IMR-90 (cell line): ENCODE results near the gene CAMKMT. TPM values are rescaled to one million over a fixed set of nuclear protein-coding genes. Genes with fewer than 3 reads are reported as not detected.

ENCODE experiments used
- ATAC-seq: fragments of 200-7000 bp; cut with Tn5 transposase; 2 replicates; pipeline ENCODE4 v1.9.1; 2020; ENCODE audit warnings: low read depth, mild to moderate bottlenecking, moderate library complexity
- BruUV-seq: library from RNA; stranded (reverse); fragments of 400-500 nt; replicated peaks from 2 replicates; lab custom pipeline; 2021; lab: Mats Ljungman, UMichigan
- CTCF ChIA-PET: fragments of 300-600 bp; formaldehyde crosslinking; extraction: SDS; loops from one replicate; lab custom pipeline; 2021; ENCODE audit warnings: antibody characterized with exemption; lab: Yijun Ruan, JAX
- POLR2A ChIA-PET: fragments of 300-600 bp; sonication (Branson Sonifier 250); formaldehyde crosslinking; loops from one replicate; lab custom pipeline; 2022; ENCODE audit warnings: antibody characterized with exemption; ENCODE audit not compliant: unreplicated experiment; lab: Charles Lee
- DNase-seq: peaks from one replicate; pipeline ENCODE4 v3.0.0; 2013
- H2AFZ ChIP-seq: replicated peaks from 2 replicates; pipeline ENCODE3; 2013; ENCODE audit warnings: low read length, mild to moderate bottlenecking; ENCODE audit not compliant: poor library complexity
- H2AK5ac ChIP-seq: 2 replicates; pipeline ENCODE4 v1.6.1; 2013; ENCODE audit warnings: low read depth, low read length, inconsistent platforms
- H2AK9ac ChIP-seq: replicated peaks from 2 replicates; pipeline ENCODE3; 2013; ENCODE audit warnings: mild to moderate bottlenecking, low read depth, low read length, moderate library complexity; ENCODE audit not compliant: poor library complexity
- H2BK120ac ChIP-seq: 2 replicates; pipeline ENCODE4 v1.6.1; 2013; ENCODE audit warnings: low read depth, low read length, inconsistent platforms
- H2BK15ac ChIP-seq: 3 replicates; pipeline ENCODE4 v1.6.1; 2013; ENCODE audit warnings: low read depth, low read length, inconsistent platforms
- H2BK20ac ChIP-seq: 2 replicates; pipeline ENCODE4 v1.6.1; 2013; ENCODE audit warnings: low read depth, mild to moderate bottlenecking, inconsistent platforms, low read length, moderate library complexity
- H2BK5ac ChIP-seq: 2 replicates; pipeline ENCODE4 v1.6.1; 2013; ENCODE audit warnings: mild to moderate bottlenecking, low read depth, low read length, inconsistent platforms; ENCODE audit not compliant: poor library complexity, severe bottlenecking
- H3K14ac ChIP-seq: replicated peaks from 2 replicates; pipeline ENCODE4 v1.6.1; 2013; ENCODE audit warnings: low read depth, low read length, inconsistent platforms
- H3K18ac ChIP-seq: 2 replicates; pipeline ENCODE4 v1.6.1; 2013; ENCODE audit warnings: low read depth, low read length, control low read depth
- H3K23ac ChIP-seq: 2 replicates; pipeline ENCODE4 v1.6.1; 2013; ENCODE audit warnings: low read depth, low read length, inconsistent platforms
- H3K27ac ChIP-seq: 2 replicates; pipeline ENCODE4 v1.5.1; 2013; ENCODE audit warnings: mild to moderate bottlenecking, control low read depth, low read length; ENCODE audit not compliant: insufficient read depth
- H3K27me3 ChIP-seq: 2 replicates; pipeline ENCODE4 v1.6.1; 2013; ENCODE audit warnings: low read length; ENCODE audit not compliant: control insufficient read depth, insufficient read depth
- H3K36me3 ChIP-seq: 2 replicates; pipeline ENCODE4 v1.6.1; 2013; ENCODE audit warnings: low read length, mixed read lengths; ENCODE audit not compliant: control insufficient read depth, insufficient read depth
- H3K4ac ChIP-seq: 2 replicates; pipeline ENCODE4 v1.6.1; 2013; ENCODE audit warnings: low read depth, low read length, inconsistent platforms
- H3K4me1 ChIP-seq: 2 replicates; pipeline ENCODE4 v1.6.1; 2013; ENCODE audit warnings: low read length, mixed read lengths; ENCODE audit not compliant: control insufficient read depth, insufficient read depth
- H3K4me2 ChIP-seq: 2 replicates; pipeline ENCODE4 v1.6.1; 2013; ENCODE audit warnings: low read depth, mild to moderate bottlenecking, control low read depth, low read length, moderate library complexity
- H3K4me3 ChIP-seq: 2 replicates; pipeline ENCODE4 v1.5.1; 2013; ENCODE audit warnings: low read depth, mild to moderate bottlenecking, control low read depth, low read length, moderate library complexity; ENCODE audit not compliant: insufficient read depth
- H3K56ac ChIP-seq: 2 replicates; pipeline ENCODE4 v1.6.1; 2013; ENCODE audit warnings: low read length, inconsistent platforms; ENCODE audit not compliant: insufficient read depth; ENCODE audit errors: extremely low read depth
- H3K79me1 ChIP-seq, 2 experiments: 2 replicates each; pipeline ENCODE4 v1.6.1; 2013; ENCODE audit warnings: low read length in 2 of 2, inconsistent platforms in 1 of 2, low read depth in 1 of 2
- H3K9ac ChIP-seq: 2 replicates; pipeline ENCODE4 v1.6.1; 2013; ENCODE audit warnings: low read depth, low read length, control low read depth
- H3K9me1 ChIP-seq: 2 replicates; pipeline ENCODE4 v1.6.1; 2013; ENCODE audit warnings: low read length, inconsistent platforms; ENCODE audit not compliant: insufficient read depth
- H3K9me3 ChIP-seq: 2 replicates; pipeline ENCODE4 v1.6.1; 2013; ENCODE audit warnings: low read length; ENCODE audit not compliant: control insufficient read depth, insufficient read depth
- H4K20me1 ChIP-seq: 2 replicates; pipeline ENCODE4 v1.6.1; 2013; ENCODE audit warnings: low read length, inconsistent platforms; ENCODE audit not compliant: insufficient read depth
- H4K5ac ChIP-seq: 2 replicates; pipeline ENCODE4 v1.6.1; 2013; ENCODE audit warnings: mild to moderate bottlenecking, low read depth, low read length, control low read depth
- H4K8ac ChIP-seq, 2 experiments: 2 replicates each; pipeline ENCODE4 v1.6.1; 2013; ENCODE audit warnings: low read depth in 2 of 2, low read length in 2 of 2, control low read depth in 1 of 2, inconsistent platforms in 1 of 2
- H4K91ac ChIP-seq: 2 replicates; pipeline ENCODE4 v1.6.1; 2013; ENCODE audit warnings: low read depth, low read length, inconsistent platforms; ENCODE audit not compliant: insufficient read depth
- BHLHE40 ChIP-seq: fragments of 150-350 bp; IDR thresholded peaks from 2 replicates; pipeline ENCODE4 v1.6.1; 2016; ENCODE audit warnings: mild to moderate bottlenecking, low read depth, low read length
- CEBPB ChIP-seq: IDR thresholded peaks from 2 replicates; pipeline ENCODE4 v1.6.1; 2012; ENCODE audit warnings: low read depth, low read length, improper control_type of control experiment
- ELK1 ChIP-seq: fragments of 150-350 bp; IDR thresholded peaks from 2 replicates; pipeline ENCODE4 v1.6.1; 2016; ENCODE audit warnings: low read depth, mild to moderate bottlenecking, low read length, moderate library complexity, borderline replicate concordance
- FOS ChIP-seq: fragments of 150-350 bp; IDR thresholded peaks from 2 replicates; pipeline ENCODE4 v1.6.1; 2016; ENCODE audit warnings: low read depth, low read length
- MAFK ChIP-seq: IDR thresholded peaks from 2 replicates; pipeline ENCODE4 v1.6.1; 2012; ENCODE audit warnings: low read depth, low read length, improper control_type of control experiment
- MAZ ChIP-seq: IDR thresholded peaks from 2 replicates; pipeline ENCODE4 v1.6.1; 2012; ENCODE audit warnings: low read depth, mild to moderate bottlenecking, low read length, improper control_type of control experiment, moderate library complexity, borderline replicate concordance
- MXI1 ChIP-seq: IDR thresholded peaks from 2 replicates; pipeline ENCODE4 v1.6.1; 2012; ENCODE audit warnings: low read depth, mild to moderate bottlenecking, low read length, moderate library complexity, borderline replicate concordance
- POLR2A ChIP-seq: IDR thresholded peaks from 2 replicates; pipeline ENCODE4 v1.6.1; 2012; ENCODE audit warnings: mild to moderate bottlenecking, low read depth, low read length
- RAD21 ChIP-seq: IDR thresholded peaks from 2 replicates; pipeline ENCODE4 v1.6.1; 2012; ENCODE audit warnings: low read length, improper control_type of control experiment
- RCOR1 ChIP-seq: IDR thresholded peaks from 2 replicates; pipeline ENCODE4 v1.6.1; 2012; ENCODE audit warnings: mild to moderate bottlenecking, low read length, improper control_type of control experiment; ENCODE audit not compliant: insufficient replicate concordance
- RFX5 ChIP-seq: IDR thresholded peaks from 2 replicates; pipeline ENCODE4 v1.8.0; 2012; ENCODE audit warnings: low read depth, mild to moderate bottlenecking, low read length, moderate library complexity
- SMC3 ChIP-seq: fragments of 150-350 bp; IDR thresholded peaks from 2 replicates; pipeline ENCODE4 v1.6.1; 2016; ENCODE audit warnings: low read depth, mild to moderate bottlenecking, antibody characterized with exemption, low read length, moderate library complexity
- USF2 ChIP-seq: fragments of 150-350 bp; IDR thresholded peaks from 2 replicates; pipeline ENCODE4 v1.6.1; 2017; ENCODE audit warnings: mild to moderate bottlenecking, antibody characterized with exemption, low read length, low read depth
- WGBS, 2 experiments: methylation state at CpG; one replicate each; pipeline versions ENCODE4 v1.1.5 to v1.1.7; 2013; ENCODE audit warnings: missing lambda C conversion rate in 2 of 2; ENCODE audit not compliant: insufficient read length in 1 of 2; ENCODE audit errors: extremely low coverage in 2 of 2; 5-methylcytosine and 5-hydroxymethylcytosine counted together
- dilution Hi-C: fragments of 300-500 bp; cut with HindIII; formaldehyde crosslinking; loops from one replicate; pipeline ENCODE4 v1.14.3; 2018; ENCODE audit warnings: low sequenced_read_pairs; ENCODE audit not compliant: unreplicated experiment
- in situ Hi-C: fragments of 300-500 bp; cut with MboI; formaldehyde crosslinking; loops from 3 replicates; pipeline ENCODE4 v1.14.3; 2019; ENCODE audit warnings: low sequenced_read_pairs, inconsistent platforms, mixed read lengths
- intact Hi-C: fragments of 100-400 bp; cut with micrococcal nuclease; formaldehyde crosslinking; loops from 2 replicates; pipeline ENCODE4 v1.10.0; 2022
- polyA plus RNA-seq, 3 experiments: library from polyadenylated mRNA; depleted of rRNA; stranded (reverse); fragments of >200 nt; gene quantifications; 2 replicates each; pipeline ENCODE4 v1.2.3, GENCODE V29; 2012; ENCODE audit warnings: low replicate concordance in 1 of 3
- total RNA-seq: library from RNA; depleted of rRNA; stranded (reverse); fragments of >200 nt; gene quantifications from 2 replicates; pipeline ENCODE4 v1.2.3, GENCODE V29; 2012
- TF ChIP-seq, protein P1 (sequence below): conservative IDR thresholded peaks from 2 replicates; pipeline ENCODE4 v1.5.1; 2012; ENCODE audit warnings: mild to moderate bottlenecking, low read depth, low read length, improper control_type of control experiment

The CAMKMT gene
- total and polyA plus RNA-seq, 2 of the 4 experiments (the other 2 are of a cell fraction): 4.4 to 6.8 TPM

GRCh38 chr2:44388877-44389276 is 27.1 kb downstream of the CAMKMT start:
- no CpG with 5 or more reads among the region's 4 CpGs for WGBS, 2 experiments
- H3K23ac ChIP-seq: no peak overlapping the region
- no peak overlapping the region for H3K27ac ChIP-seq

More at GRCh38 chr2:44388877-44389276, 27.1 kb downstream of the CAMKMT start:
- no peak overlapping the region for H2BK5ac ChIP-seq
- no peak overlapping the region for H3K14ac ChIP-seq
- H3K9ac ChIP-seq: no peak overlapping the region
- no peak overlapping the region for H2AFZ ChIP-seq
- no peak overlapping the region for H2BK120ac ChIP-seq
- H4K8ac ChIP-seq: no peak overlapping the region
- H3K36me3 ChIP-seq: no peaks in the 10 kb centered on the region
- H3K4me1 ChIP-seq: no peaks in the 10 kb centered on the region
- no peak for DNase-seq
- no peaks in the 10 kb centered on the region for H3K27me3 ChIP-seq
- intact Hi-C loops (loop anchor here (5.0 kb wide), 1 partner anchor 302 kb away; no protein-coding TSS in a partner anchor), dilution Hi-C loops (no loop called here), in situ Hi-C loops (no loop called here)
- ChIA-PET CTCF (interaction anchor here (1.5 kb wide), 1 partner anchor 9 kb away, joined by 3 read pairs; no protein-coding TSS in a partner anchor), POLR2A (no interaction called here)
- no peak overlapping the region for H2AK9ac ChIP-seq
- no peak overlapping the region for H4K91ac ChIP-seq
- no peaks in the 10 kb centered on the region for H4K20me1 ChIP-seq
- H2BK20ac ChIP-seq: no peak overlapping the region
- BruUV-seq: no TSS peak
- TF ChIP-seq CEBPB: no peak
- TF ChIP-seq MAFK: no peak
- no peak for TF ChIP-seq USF2
- TF ChIP-seq, protein P1, sequence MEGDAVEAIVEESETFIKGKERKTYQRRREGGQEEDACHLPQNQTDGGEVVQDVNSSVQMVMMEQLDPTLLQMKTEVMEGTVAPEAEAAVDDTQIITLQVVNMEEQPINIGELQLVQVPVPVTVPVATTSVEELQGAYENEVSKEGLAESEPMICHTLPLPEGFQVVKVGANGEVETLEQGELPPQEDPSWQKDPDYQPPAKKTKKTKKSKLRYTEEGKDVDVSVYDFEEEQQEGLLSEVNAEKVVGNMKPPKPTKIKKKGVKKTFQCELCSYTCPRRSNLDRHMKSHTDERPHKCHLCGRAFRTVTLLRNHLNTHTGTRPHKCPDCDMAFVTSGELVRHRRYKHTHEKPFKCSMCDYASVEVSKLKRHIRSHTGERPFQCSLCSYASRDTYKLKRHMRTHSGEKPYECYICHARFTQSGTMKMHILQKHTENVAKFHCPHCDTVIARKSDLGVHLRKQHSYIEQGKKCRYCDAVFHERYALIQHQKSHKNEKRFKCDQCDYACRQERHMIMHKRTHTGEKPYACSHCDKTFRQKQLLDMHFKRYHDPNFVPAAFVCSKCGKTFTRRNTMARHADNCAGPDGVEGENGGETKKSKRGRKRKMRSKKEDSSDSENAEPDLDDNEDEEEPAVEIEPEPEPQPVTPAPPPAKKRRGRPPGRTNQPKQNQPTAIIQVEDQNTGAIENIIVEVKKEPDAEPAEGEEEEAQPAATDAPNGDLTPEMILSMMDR: no peak
- TF ChIP-seq SMC3: no peak
- TF ChIP-seq POLR2A: no peak
- TF ChIP-seq RAD21: no peak
- TF ChIP-seq FOS: no peak
- no peak for TF ChIP-seq RCOR1
- no peak for TF ChIP-seq MAZ
- TF ChIP-seq MXI1: no peak
- TF ChIP-seq ELK1: no peak
- no peak for TF ChIP-seq RFX5
- no peak for TF ChIP-seq BHLHE40
- H3K79me1 ChIP-seq: no peaks in the 10 kb centered on the region
- H3K4me3 ChIP-seq: no peak overlapping the region
- H2BK15ac ChIP-seq: no peak overlapping the region
- H3K4me2 ChIP-seq: no peak overlapping the region
- H3K18ac ChIP-seq: no peak overlapping the region
- no peak overlapping the region for H2AK5ac ChIP-seq
- no peak overlapping the region for H4K5ac ChIP-seq
- ATAC-seq: no peak
- H3K56ac ChIP-seq: no peak overlapping the region
- H3K9me1 ChIP-seq: no peaks in the 10 kb centered on the region
- H3K4ac ChIP-seq: no peak overlapping the region
- no peaks in the 10 kb centered on the region for H3K9me3 ChIP-seq
